CD4-positive, alpha-beta T cell treated with Interferon alpha-2 for 1 hour (primary cell): Measurements from ENCODE around the gene ALDH2.
"Not testable (repeated sequence)": the region's sequence is repeated elsewhere in the genome, so short reads cannot be mapped to it uniquely, and the experiment has no call there.

Source experiments
- DNase-seq, 2 donors: peaks; one replicate each; pipeline ENCODE4 v3.0.0-alpha.2; 2020 to 2022

Gene ALDH2

GRCh38 chr12:111829635-111830034 lies 62.9 kb downstream of the ALDH2 start:
- not testable (repeated sequence) for DNase-seq

GRCh38 chr12:111834740-111835386 lies 68.1 kb downstream of the ALDH2 start:
- DNase-seq, result peak; percentile 18 to 26

- DNase-seq, result not testable (repeated sequence)
These were observed 68.9 kb downstream of the ALDH2 start for GRCh38 chr12:111835531-111836181.

- DNase-seq, result no peak
These were observed 71.6 kb downstream of the ALDH2 start for GRCh38 chr12:111838353-111838752.

GRCh38 chr12:111840807-111841206 lies 74.1 kb downstream of the ALDH2 start:
- DNase-seq, result no peak

- DNase-seq, result no peak
These were observed 74.6 kb downstream of the ALDH2 start for GRCh38 chr12:111841236-111841749.

- DNase-seq, result peak; percentile 95 to 98
These were observed 75.2 kb downstream of the ALDH2 start, which contains the start of gene MAPKAPK5 for GRCh38 chr12:111841750-111842555. TSS of gene MAPKAPK5 (plus strand) at chr12:111842228. CDS start at chr12:111842734, 506 bp downstream.

GRCh38 chr12:111842556-111843396 lies 76.0 kb downstream of the ALDH2 start:
- DNase-seq, result no peak

- DNase-seq, result no peak
These were observed 79.3 kb downstream of the ALDH2 start for GRCh38 chr12:111846016-111846415.

- no peak for DNase-seq
These were observed 83.8 kb downstream of the ALDH2 start for GRCh38 chr12:111850526-111850925.

GRCh38 chr12:111858186-111858585 lies 91.5 kb downstream of the ALDH2 start:
- DNase-seq, result no peak

GRCh38 chr12:111858778-111859177 lies 92.0 kb downstream of the ALDH2 start:
- DNase-seq, result no peak

GRCh38 chr12:111864913-111865312 lies 98.2 kb downstream of the ALDH2 start:
- DNase-seq, result no peak
